A549 (cell line): ENCODE data around the gene TRAPPC11.

Experiments
- CTCF ChIP-seq: fragments of >200 bp; sonication (Bioruptor Twin); formaldehyde crosslinking; IDR thresholded peaks from 3 replicates; pipeline ENCODE4 v1.5.1; 2016
- RFX5 ChIP-seq: fragments of 450-650 bp; IDR thresholded peaks from 2 replicates; pipeline ENCODE4 v1.7.1; 2014; ENCODE audit warnings: antibody characterized with exemption, mild to moderate bottlenecking, moderate library complexity

- TF ChIP-seq RFX5: no peak
- no peak for TF ChIP-seq CTCF
These were observed 48.5 kb upstream of the TRAPPC11 start for GRCh38 chr4:183610613-183611012.
